Measurements from ENCODE around the gene MVB12A. TPM values are rescaled to one million over a fixed set of nuclear protein-coding genes. Genes with fewer than 3 reads are reported as not detected.
A peak's percentile ranks its signal among the peaks of the same experiment; 100 is the strongest.

The MVB12A gene
- total and polyA plus RNA-seq, 4 donors = 28.5 to 68.6 (median 49.3) TPM

GRCh38 chr19:17431417-17431816, 11.6 kb downstream of the MVB12A start:
- DNase-seq (no peak), ATAC-seq (ENCODE audit: low FRiP score) (no peak)
- Histone ChIP-seq H3K4me1 (ENCODE audit: control insufficient read depth in 1 of 2, insufficient read depth in 2 of 2, low read length in 2 of 2) (no peaks in the 10 kb centered on the region), H3K27me3 (ENCODE audit: control insufficient read depth in 1 of 2, insufficient read depth in 2 of 2, low read length in 1 of 2) (no peaks in the 10 kb centered on the region), H3K36me3 (ENCODE audit: control insufficient read depth in 1 of 2, insufficient read depth in 2 of 2, low read length in 1 of 2) (no peaks in the 10 kb centered on the region), H3K4me3 (ENCODE audit: low read length in 2 of 2) (no peak overlapping the region), H3K27ac (ENCODE audit: low read depth in 1 of 2, low read length in 2 of 2) (no peak overlapping the region), H3K9me3 (ENCODE audit: control insufficient read depth, low read length) (no peaks in the 10 kb centered on the region)
- 91 to 92% methylated on average over 7 of the region's 7 CpGs for WGBS, 2 donors
- intact Hi-C loops (cut with DNase I) = no loop called here

GRCh38 chr19:17435218-17435617, 15.4 kb downstream of the MVB12A start:
- DNase-seq = no peak
- H3K36me3 ChIP-seq (ENCODE audit: control insufficient read depth in 1 of 2, insufficient read depth in 2 of 2, low read length in 1 of 2) = no peaks in the 10 kb centered on the region
- no peaks in the 10 kb centered on the region for H3K4me1 ChIP-seq (ENCODE audit: control insufficient read depth in 1 of 2, insufficient read depth in 2 of 2, low read length in 2 of 2)
- no peak overlapping the region for H3K27ac ChIP-seq (ENCODE audit: low read depth in 1 of 2, low read length in 2 of 2)
- no peak overlapping the region for H3K4me3 ChIP-seq (ENCODE audit: low read length in 2 of 2)
- ATAC-seq (ENCODE audit: low FRiP score) = no peak
- H3K9me3 ChIP-seq (ENCODE audit: control insufficient read depth, low read length) = no peaks in the 10 kb centered on the region
- WGBS, 2 donors = 87 to 91% methylated on average over 7 of the region's 7 CpGs
- intact Hi-C loops (cut with DNase I) = no loop called here
- no peaks in the 10 kb centered on the region for H3K27me3 ChIP-seq (ENCODE audit: control insufficient read depth in 1 of 2, insufficient read depth in 2 of 2, low read length in 1 of 2)

GRCh38 chr19:17436094-17436873, 16.4 kb downstream of the MVB12A start:
- no peaks in the 10 kb centered on the region for H3K27me3 ChIP-seq (ENCODE audit: control insufficient read depth in 1 of 2, insufficient read depth in 2 of 2, low read length in 1 of 2)
- H3K9me3 ChIP-seq (ENCODE audit: control insufficient read depth, low read length) = no peaks in the 10 kb centered on the region
- 96 to 97% methylated on average over 25 of the region's 25 CpGs for WGBS, 2 donors
- no peaks in the 10 kb centered on the region for H3K36me3 ChIP-seq (ENCODE audit: control insufficient read depth in 1 of 2, insufficient read depth in 2 of 2, low read length in 1 of 2)
- no peak overlapping the region for H3K4me3 ChIP-seq (ENCODE audit: low read length in 2 of 2)
- no peak for ATAC-seq (ENCODE audit: low FRiP score)
- no peaks in the 10 kb centered on the region for H3K4me1 ChIP-seq (ENCODE audit: control insufficient read depth in 1 of 2, insufficient read depth in 2 of 2, low read length in 2 of 2)
- no peak overlapping the region for H3K27ac ChIP-seq (ENCODE audit: low read depth in 1 of 2, low read length in 2 of 2)
- intact Hi-C loops (cut with DNase I) = no loop called here
- DNase-seq = no peak

GRCh38 chr19:17436874-17437267, 17.0 kb downstream of the MVB12A start:
- ATAC-seq (ENCODE audit: low FRiP score) (no peak), DNase-seq (no peak)
- no peak overlapping the region for H3K27ac ChIP-seq (ENCODE audit: low read depth in 1 of 2, low read length in 2 of 2)
- H3K27me3 ChIP-seq (ENCODE audit: control insufficient read depth in 1 of 2, insufficient read depth in 2 of 2, low read length in 1 of 2) = no peaks in the 10 kb centered on the region
- H3K36me3 ChIP-seq (ENCODE audit: control insufficient read depth in 1 of 2, insufficient read depth in 2 of 2, low read length in 1 of 2) = no peaks in the 10 kb centered on the region
- H3K9me3 ChIP-seq (ENCODE audit: control insufficient read depth, low read length) = no peaks in the 10 kb centered on the region
- WGBS, 2 donors = 78 to 81% methylated on average over 7 of the region's 7 CpGs
- intact Hi-C loops (cut with DNase I) = no loop called here
- no peak overlapping the region for H3K4me3 ChIP-seq (ENCODE audit: low read length in 2 of 2)
- H3K4me1 ChIP-seq (ENCODE audit: control insufficient read depth in 1 of 2, insufficient read depth in 2 of 2, low read length in 2 of 2) = no peaks in the 10 kb centered on the region

GRCh38 chr19:17441241-17442021, 21.6 kb downstream of the MVB12A start:
- no peak for DNase-seq
- Histone ChIP-seq H3K4me3 (ENCODE audit: low read length in 2 of 2) (no peak overlapping the region), H3K27me3 (ENCODE audit: control insufficient read depth in 1 of 2, insufficient read depth in 2 of 2, low read length in 1 of 2) (no peaks in the 10 kb centered on the region), H3K27ac (ENCODE audit: low read depth in 1 of 2, low read length in 2 of 2) (no peak overlapping the region), H3K36me3 (ENCODE audit: control insufficient read depth in 1 of 2, insufficient read depth in 2 of 2, low read length in 1 of 2) (no peaks in the 10 kb centered on the region), H3K4me1 (ENCODE audit: control insufficient read depth in 1 of 2, insufficient read depth in 2 of 2, low read length in 2 of 2) (no peaks in the 10 kb centered on the region), H3K9me3 (ENCODE audit: control insufficient read depth, low read length) (no peaks in the 10 kb centered on the region)
- intact Hi-C loops (cut with DNase I) = no loop called here
- ATAC-seq (ENCODE audit: low FRiP score) = no peak
- 42 to 54% methylated on average over 8 of the region's 8 CpGs for WGBS, 2 donors

- no peaks in the 10 kb centered on the region for H3K9me3 ChIP-seq (ENCODE audit: control insufficient read depth, low read length)
- DNase-seq = no peak
- no peak overlapping the region for H3K4me3 ChIP-seq (ENCODE audit: low read length in 2 of 2)
- intact Hi-C loops (cut with DNase I) = no loop called here
- H3K4me1 ChIP-seq (ENCODE audit: control insufficient read depth in 1 of 2, insufficient read depth in 2 of 2, low read length in 2 of 2) = no peaks in the 10 kb centered on the region
- no peak for ATAC-seq (ENCODE audit: low FRiP score)
- H3K27me3 ChIP-seq (ENCODE audit: control insufficient read depth in 1 of 2, insufficient read depth in 2 of 2, low read length in 1 of 2) = no peaks in the 10 kb centered on the region
- no peaks in the 10 kb centered on the region for H3K36me3 ChIP-seq (ENCODE audit: control insufficient read depth in 1 of 2, insufficient read depth in 2 of 2, low read length in 1 of 2)
- 93 to 100% methylated on average over 1 of the region's 1 CpG for WGBS, 2 donors
- no peak overlapping the region for H3K27ac ChIP-seq (ENCODE audit: low read depth in 1 of 2, low read length in 2 of 2)
Observed at GRCh38 chr19:17445526-17446165, 25.8 kb downstream of the MVB12A start.

GRCh38 chr19:17447704-17448130, 27.9 kb downstream of the MVB12A start:
- Histone ChIP-seq H3K4me3 (ENCODE audit: low read length in 2 of 2) (no peak overlapping the region), H3K9me3 (ENCODE audit: control insufficient read depth, low read length) (no peaks in the 10 kb centered on the region), H3K27ac (ENCODE audit: low read depth in 1 of 2, low read length in 2 of 2) (no peak overlapping the region), H3K4me1 (ENCODE audit: control insufficient read depth in 1 of 2, insufficient read depth in 2 of 2, low read length in 2 of 2) (no peaks in the 10 kb centered on the region), H3K27me3 (ENCODE audit: control insufficient read depth in 1 of 2, insufficient read depth in 2 of 2, low read length in 1 of 2) (no peaks in the 10 kb centered on the region), H3K36me3 (ENCODE audit: control insufficient read depth in 1 of 2, insufficient read depth in 2 of 2, low read length in 1 of 2) (no peaks in the 10 kb centered on the region)
- WGBS, 2 donors = 36% methylated on average over 5 of the region's 5 CpGs
- ATAC-seq (ENCODE audit: low FRiP score) = no peak
- intact Hi-C loops (cut with DNase I) = no loop called here
- DNase-seq = no peak

GRCh38 chr19:17448131-17448967, 28.5 kb downstream of the MVB12A start, which contains the start of gene TMEM221:
Gene TMEM221, minus strand, starts transcription at chr19:17448668. Its CDS starts 206 bp downstream, at chr19:17448462.
- intact Hi-C loops (cut with DNase I) = no loop called here
- Histone ChIP-seq H3K4me1 (ENCODE audit: control insufficient read depth in 1 of 2, insufficient read depth in 2 of 2, low read length in 2 of 2) (no peaks in the 10 kb centered on the region), H3K27me3 (ENCODE audit: control insufficient read depth in 1 of 2, insufficient read depth in 2 of 2, low read length in 1 of 2) (no peaks in the 10 kb centered on the region), H3K4me3 (ENCODE audit: low read length in 2 of 2) (no peak within 1 kb of the TSS), H3K9me3 (ENCODE audit: control insufficient read depth, low read length) (no peaks in the 10 kb centered on the region), H3K27ac (ENCODE audit: low read depth in 1 of 2, low read length in 2 of 2) (no peak within 1 kb of the TSS), H3K36me3 (ENCODE audit: control insufficient read depth in 1 of 2, insufficient read depth in 2 of 2, low read length in 1 of 2) (no peaks in the 10 kb centered on the region)
- 2% methylated on average over 66 to 81 of the region's 81 CpGs for WGBS, 2 donors
- DNase-seq (peak; percentile 69 to 86), ATAC-seq (ENCODE audit: low FRiP score) (peak; percentile 76)

Data from aorta (tissue), 5 donors.